GM21381 (cell line): ENCODE measurements around the gene ERCC6L2.

Experiments
- ATAC-seq: cut with Tn5 transposase; IDR thresholded peaks from one replicate; pipeline ENCODE4 v1.9.1; 2021; ENCODE audit warnings: mild to moderate bottlenecking, moderate library complexity; ENCODE audit not compliant: unreplicated experiment

The ERCC6L2 gene

DNA sequence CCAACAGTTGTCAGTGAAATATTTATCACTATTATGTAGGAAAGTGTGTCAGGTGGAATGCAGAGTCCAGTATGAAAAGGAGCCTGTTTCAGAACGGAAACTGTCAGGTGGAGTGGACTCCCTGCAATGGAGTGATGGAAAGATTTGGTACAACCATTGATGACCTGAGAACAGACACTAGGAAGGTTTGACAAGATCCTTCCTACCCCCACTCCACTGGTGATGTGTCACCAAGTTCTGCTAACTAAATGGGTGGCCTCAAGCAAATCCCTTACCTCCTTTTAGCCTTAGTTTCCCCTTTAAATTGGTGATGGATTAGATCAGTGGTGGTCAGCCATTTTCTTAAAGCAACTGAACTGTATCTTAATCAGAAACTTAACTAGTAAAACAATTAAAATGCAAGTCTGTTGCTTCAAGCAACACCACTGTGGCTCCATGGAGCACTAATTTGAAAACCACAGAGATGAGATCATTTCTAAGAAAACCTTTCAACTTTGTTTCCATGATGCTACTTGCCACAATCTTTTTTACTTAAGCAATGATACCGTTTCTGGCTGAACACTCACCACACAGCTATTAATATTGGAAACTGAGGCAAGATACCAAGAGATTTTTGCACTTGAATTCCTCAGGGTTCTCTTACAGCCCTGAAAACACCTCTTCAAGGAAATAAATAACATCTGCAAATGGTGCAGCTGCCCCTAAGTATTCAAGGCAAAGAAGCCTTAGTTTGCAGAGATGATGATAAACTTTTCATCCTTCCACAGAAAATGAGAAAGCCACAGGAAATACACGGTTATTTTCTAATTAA, 140.6 kb downstream of the ERCC6L2 start:
- no peak for ATAC-seq
